Endodermal cell (in vitro differentiated cells): ENCODE measurements around the gene EIF4G3. TPM values are rescaled to one million over a fixed set of nuclear protein-coding genes. Genes with fewer than 3 reads are reported as not detected.
A peak's percentile ranks its signal among the peaks of the same experiment; 100 is the strongest.

Experiments used
- DNase-seq: peaks from one replicate; pipeline ENCODE4 v3.0.0-alpha.2; 2017
- H3K27ac ChIP-seq: 2 replicates; pipeline ENCODE4 v1.5.1; 2013; ENCODE audit warnings: mild to moderate bottlenecking, low read depth, low read length, moderate library complexity
- H3K27me3 ChIP-seq: 2 replicates; pipeline ENCODE4 v1.6.1; 2013; ENCODE audit warnings: mild to moderate bottlenecking, low read length, moderate library complexity; ENCODE audit not compliant: insufficient read depth, control insufficient read depth, poor library complexity, severe bottlenecking
- H3K36me3 ChIP-seq: 2 replicates; pipeline ENCODE4 v1.7.0; 2013; ENCODE audit warnings: mild to moderate bottlenecking, low read length, moderate library complexity; ENCODE audit not compliant: control insufficient read depth, insufficient read depth
- H3K4me1 ChIP-seq: one replicate; pipeline ENCODE4 v1.7.0; 2013; ENCODE audit warnings: low read length; ENCODE audit not compliant: control insufficient read depth, insufficient read depth
- H3K4me3 ChIP-seq: 2 replicates; pipeline ENCODE4 v1.5.1; 2013; ENCODE audit warnings: mild to moderate bottlenecking, low read length, moderate library complexity
- H3K9ac ChIP-seq: 2 replicates; pipeline ENCODE4 v1.6.1; 2013; ENCODE audit warnings: mild to moderate bottlenecking, low read length, moderate library complexity; ENCODE audit not compliant: poor library complexity, severe bottlenecking; ENCODE audit errors: extremely low read depth
- H3K9me3 ChIP-seq: 2 replicates; pipeline ENCODE4 v1.6.1; 2013; ENCODE audit warnings: mild to moderate bottlenecking, low read length, moderate library complexity; ENCODE audit not compliant: control insufficient read depth
- H3K27ac Mint-ChIP-seq: 2 replicates; pipeline ENCODE4 v1.8.0; 2020; ENCODE audit warnings: mixed read lengths
- H3K27me3 Mint-ChIP-seq: 2 replicates; pipeline ENCODE4 v1.8.0; 2021; ENCODE audit warnings: mild to moderate bottlenecking, mixed read lengths; ENCODE audit not compliant: insufficient read depth
- H3K36me3 Mint-ChIP-seq: 2 replicates; pipeline ENCODE4 v1.8.0; 2020; ENCODE audit warnings: low read depth, mixed read lengths
- H3K4me1 Mint-ChIP-seq: 2 replicates; pipeline ENCODE4 v1.8.0; 2020; ENCODE audit warnings: mixed read lengths
- H3K4me3 Mint-ChIP-seq: 2 replicates; pipeline ENCODE4 v1.8.0; 2020; ENCODE audit warnings: mild to moderate bottlenecking, moderate library complexity, mixed read lengths
- H3K9me3 Mint-ChIP-seq: 2 replicates; pipeline ENCODE4 v1.8.0; 2020; ENCODE audit warnings: mild to moderate bottlenecking, mixed read lengths
- CTCF ChIP-seq: fragments of 200-600 bp; sonication (generic); conservative IDR thresholded peaks from 2 replicates; pipeline ENCODE4 v1.5.0; 2021; ENCODE audit warnings: antibody characterized with exemption, mild to moderate bottlenecking
- WGBS, 2 experiments: methylation state at CpG; one replicate each; pipeline versions ENCODE4 v1.1.5 to v1.1.7; 2013; ENCODE audit warnings: missing lambda C conversion rate in 2 of 2, mixed read lengths in 1 of 2; ENCODE audit not compliant: insufficient coverage in 1 of 2, insufficient read length in 1 of 2; 5-methylcytosine and 5-hydroxymethylcytosine counted together
- total RNA-seq, 2 donors: library from RNA; stranded (reverse); fragmentation: NEBNext Ultra II Directional in 1 of 2; extraction: Animal tissue kit (Norgen Biotek cat#: 25700) in 1 of 2; gene quantifications; 2 replicates in 1 of 2; 3 replicates in 1 of 2; pipeline ENCODE4 v1.2.1, GENCODE V29; 2021

EIF4G3 gene
- total RNA-seq, 2 donors from 2014 or later, result 101 to 103 TPM

GRCh38 chr1:20883766-20884165 lies 292.9 kb downstream of the EIF4G3 start:
- no peak overlapping the region for H3K9ac ChIP-seq
- H3K27ac ChIP-seq, result no peak overlapping the region
- no peaks in the 10 kb centered on the region for H3K9me3 ChIP-seq
- no peak for DNase-seq
- peak overlapping the region; percentile 0 for H3K4me3 ChIP-seq
- peaks cover 24% of the 10 kb centered on the region for H3K36me3 ChIP-seq
- H3K27me3 ChIP-seq, result no peaks in the 10 kb centered on the region
- 90 to 91% methylated on average over 3 of the region's 3 CpGs for WGBS, 2 experiments
- peaks cover 7% of the 10 kb centered on the region for H3K4me1 ChIP-seq
- H3K36me3 Mint-ChIP-seq, result peaks cover 48% of the 10 kb centered on the region
- peak overlapping the region; percentile 17 for H3K27ac Mint-ChIP-seq
- no peaks in the 10 kb centered on the region for H3K27me3 Mint-ChIP-seq
- no peak overlapping the region for H3K4me3 Mint-ChIP-seq
- no peaks in the 10 kb centered on the region for H3K9me3 Mint-ChIP-seq
- no peak for TF ChIP-seq CTCF
- H3K4me1 Mint-ChIP-seq, result peaks cover 5% of the 10 kb centered on the region

GRCh38 chr1:20882837-20883236 lies 293.9 kb downstream of the EIF4G3 start:
- Histone ChIP-seq H3K27ac (no peak overlapping the region), H3K4me1 (peaks cover 7% of the 10 kb centered on the region), H3K27me3 (no peaks in the 10 kb centered on the region), H3K36me3 (peaks cover 32% of the 10 kb centered on the region), H3K9me3 (no peaks in the 10 kb centered on the region), H3K4me3 (no peak overlapping the region), H3K9ac (no peak overlapping the region)
- peaks cover 56% of the 10 kb centered on the region for H3K36me3 Mint-ChIP-seq
- no peak overlapping the region for H3K4me3 Mint-ChIP-seq
- WGBS, 2 experiments, result 89 to 93% methylated on average over 3 to 5 of the region's 5 CpGs
- no peak for DNase-seq
- peaks cover 5% of the 10 kb centered on the region for H3K4me1 Mint-ChIP-seq
- no peaks in the 10 kb centered on the region for H3K27me3 Mint-ChIP-seq
- no peak for TF ChIP-seq CTCF
- H3K27ac Mint-ChIP-seq, result no peak overlapping the region
- no peaks in the 10 kb centered on the region for H3K9me3 Mint-ChIP-seq

- no peak overlapping the region for H3K27ac ChIP-seq
- H3K4me3 ChIP-seq, result no peak overlapping the region
- DNase-seq, result no peak
- 94 to 100% methylated on average over 5 to 6 of the region's 7 CpGs for WGBS, 2 experiments
- no peaks in the 10 kb centered on the region for H3K9me3 Mint-ChIP-seq
- no peaks in the 10 kb centered on the region for H3K4me1 ChIP-seq
- H3K36me3 Mint-ChIP-seq, result peaks cover 64% of the 10 kb centered on the region
- H3K9ac ChIP-seq, result no peak overlapping the region
- no peaks in the 10 kb centered on the region for H3K4me1 Mint-ChIP-seq
- no peak for TF ChIP-seq CTCF
- H3K9me3 ChIP-seq, result no peaks in the 10 kb centered on the region
- H3K27me3 ChIP-seq, result no peaks in the 10 kb centered on the region
- peaks cover 41% of the 10 kb centered on the region for H3K36me3 ChIP-seq
- H3K27me3 Mint-ChIP-seq, result no peaks in the 10 kb centered on the region
- no peak overlapping the region for H3K4me3 Mint-ChIP-seq
- H3K27ac Mint-ChIP-seq, result no peak overlapping the region
These were observed 297.9 kb downstream of the EIF4G3 start for GRCh38 chr1:20878799-20879198.
